HG02943 (cell line): Measurements from ENCODE around the gene MPP4.
"Not testable (repeated sequence)": the region's sequence is repeated elsewhere in the genome, so short reads cannot be mapped to it uniquely, and the experiment has no call there.

Experiments used
- ATAC-seq: cut with Tn5 transposase; IDR thresholded peaks from one replicate; pipeline ENCODE4 v1.9.1; 2021; ENCODE audit warnings: mild to moderate bottlenecking, low read depth, moderate library complexity; ENCODE audit not compliant: unreplicated experiment

MPP4 gene

GRCh38 chr2:201674794-201675193 lies 23.6 kb downstream of the MPP4 start:
- ATAC-seq: no peak

- no peak for ATAC-seq
Measured at GRCh38 chr2:201674298-201674697, 24.1 kb downstream of the MPP4 start.

- no peak for ATAC-seq
Measured at GRCh38 chr2:201673546-201673945, 24.9 kb downstream of the MPP4 start.

- ATAC-seq: not testable (repeated sequence)
Measured at GRCh38 chr2:201671205-201671604, 27.2 kb downstream of the MPP4 start.

GRCh38 chr2:201669865-201670264 lies 28.6 kb downstream of the MPP4 start:
- ATAC-seq: no peak

- ATAC-seq: no peak
Measured at GRCh38 chr2:201668402-201668910, 30.0 kb downstream of the MPP4 start.

GRCh38 chr2:201664334-201664733 lies 34.1 kb downstream of the MPP4 start:
- ATAC-seq: no peak

- ATAC-seq: no peak
Measured at GRCh38 chr2:201661366-201661765, 37.1 kb downstream of the MPP4 start.

GRCh38 chr2:201660293-201660895 lies 38.0 kb downstream of the MPP4 start:
- no peak for ATAC-seq

GRCh38 chr2:201656740-201657139 lies 41.7 kb downstream of the MPP4 start:
- no peak for ATAC-seq

- no peak for ATAC-seq
Measured at GRCh38 chr2:201656102-201656501, 42.3 kb downstream of the MPP4 start.

GRCh38 chr2:201654616-201655384 lies 43.6 kb downstream of the MPP4 start:
- ATAC-seq: no peak

GRCh38 chr2:201653221-201653620 lies 45.2 kb downstream of the MPP4 start:
- ATAC-seq: no peak

- ATAC-seq: no peak
Measured at GRCh38 chr2:201649442-201649841, 49.0 kb downstream of the MPP4 start.

- no peak for ATAC-seq
Measured at GRCh38 chr2:201647431-201647830, 51.0 kb downstream of the MPP4 start.

GRCh38 chr2:201644001-201644400 lies 54.4 kb downstream of the MPP4 start:
- no peak for ATAC-seq

GRCh38 chr2:201643216-201643890 lies 55.1 kb downstream of the MPP4 start, which contains the start of gene TMEM237:
Gene TMEM237 (minus strand): TSS chr2:201643503. CDS start chr2:201643400, 103 bp downstream.
- ATAC-seq: peak; percentile 41

GRCh38 chr2:201642579-201643215 lies 55.7 kb downstream of the MPP4 start:
- ATAC-seq: peak; percentile 75

GRCh38 chr2:201642086-201642578 lies 56.3 kb downstream of the MPP4 start:
- ATAC-seq: peak; percentile 34

- ATAC-seq: no peak
Measured at GRCh38 chr2:201639205-201639604, 59.2 kb downstream of the MPP4 start.

- ATAC-seq: no peak
Measured at GRCh38 chr2:201638326-201638725, 60.1 kb downstream of the MPP4 start.
